Neutrophil (primary cell): ENCODE results near the gene TAF15.

ENCODE experiments used
- H3K27ac ChIP-seq: fragments of 200-600 bp; sonication (generic); 2 replicates; pipeline ENCODE4 v1.5.1; 2016; ENCODE audit warnings: mild to moderate bottlenecking, moderate library complexity
- H3K27me3 ChIP-seq: fragments of 200-600 bp; sonication (generic); 2 replicates; pipeline ENCODE4 v1.6.0; 2016; ENCODE audit warnings: mild to moderate bottlenecking
- H3K36me3 ChIP-seq: fragments of 200-600 bp; sonication (generic); 2 replicates; pipeline ENCODE4 v1.5.1; 2017
- H3K4me1 ChIP-seq, 2 experiments: fragments of 200-600 bp in 1 of 2; sonication (generic) in 1 of 2; 1 replicate in 1 of 2; 2 replicates in 1 of 2; pipeline versions ENCODE4 v1.5.1 to v1.6.1; 2013 to 2016; ENCODE audit warnings: low read depth in 1 of 2, low read length in 1 of 2, mild to moderate bottlenecking in 1 of 2, moderate library complexity in 1 of 2; ENCODE audit not compliant: control insufficient read depth in 1 of 2, insufficient read depth in 1 of 2
- H3K4me3 ChIP-seq, 2 experiments: fragments of 200-600 bp in 1 of 2; sonication (generic) in 1 of 2; 1 replicate in 1 of 2; 2 replicates in 1 of 2; pipeline ENCODE4 v1.5.1; 2013 to 2016; ENCODE audit warnings: low read depth in 1 of 2, low read length in 1 of 2, mild to moderate bottlenecking in 1 of 2, moderate library complexity in 1 of 2
- H3K9me3 ChIP-seq: fragments of 200-600 bp; sonication (generic); 2 replicates; pipeline ENCODE4 v1.5.1; 2016
- CTCF ChIP-seq: fragments of 200-600 bp; sonication (generic); IDR thresholded peaks from 2 replicates; pipeline ENCODE4 v1.5.1; 2016; ENCODE audit warnings: antibody characterized with exemption

The TAF15 gene

GRCh38 chr17:35856603-35857002 lies 47.3 kb downstream of the TAF15 start:
- Histone ChIP-seq H3K36me3 (peaks cover 6% of the 10 kb centered on the region), H3K4me1 (no peaks in the 10 kb centered on the region), H3K4me3 (no peak overlapping the region), H3K9me3 (no peaks in the 10 kb centered on the region), H3K27me3 (no peaks in the 10 kb centered on the region), H3K27ac (no peak overlapping the region)
- no peak for TF ChIP-seq CTCF

DNA sequence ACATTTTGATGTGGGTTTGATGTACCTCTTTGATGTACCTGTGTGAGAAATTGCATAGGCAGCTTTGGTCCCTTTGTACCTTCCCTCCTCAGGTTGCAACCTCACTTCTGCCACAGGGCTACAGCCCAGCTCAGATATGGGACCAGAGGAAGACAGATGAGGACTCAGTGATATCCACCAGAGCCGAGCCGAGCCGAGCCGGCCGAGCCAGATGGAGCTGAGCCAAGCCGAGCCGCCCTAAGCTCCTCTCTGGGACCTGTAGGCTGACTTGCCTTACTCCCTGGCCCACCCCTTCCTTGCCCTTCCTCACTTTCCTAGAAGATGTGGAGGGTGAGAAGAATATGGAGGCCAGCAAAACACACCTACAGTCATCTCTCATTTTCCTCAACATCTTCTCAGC lies 55.6 kb downstream of the TAF15 start:
- Histone ChIP-seq H3K27ac (no peak overlapping the region), H3K9me3 (no peaks in the 10 kb centered on the region), H3K4me3 (no peak overlapping the region), H3K36me3 (no peaks in the 10 kb centered on the region), H3K27me3 (no peaks in the 10 kb centered on the region), H3K4me1 (no peaks in the 10 kb centered on the region)
- TF ChIP-seq CTCF: no peak

- no peak for TF ChIP-seq CTCF
- H3K27ac ChIP-seq: no peak overlapping the region
- no peak overlapping the region for H3K4me3 ChIP-seq
- no peaks in the 10 kb centered on the region for H3K4me1 ChIP-seq
- H3K27me3 ChIP-seq: no peaks in the 10 kb centered on the region
- H3K36me3 ChIP-seq: no peaks in the 10 kb centered on the region
- H3K9me3 ChIP-seq: no peaks in the 10 kb centered on the region
Measured at GRCh38 chr17:35865412-35866340, 56.4 kb downstream of the TAF15 start.

DNA sequence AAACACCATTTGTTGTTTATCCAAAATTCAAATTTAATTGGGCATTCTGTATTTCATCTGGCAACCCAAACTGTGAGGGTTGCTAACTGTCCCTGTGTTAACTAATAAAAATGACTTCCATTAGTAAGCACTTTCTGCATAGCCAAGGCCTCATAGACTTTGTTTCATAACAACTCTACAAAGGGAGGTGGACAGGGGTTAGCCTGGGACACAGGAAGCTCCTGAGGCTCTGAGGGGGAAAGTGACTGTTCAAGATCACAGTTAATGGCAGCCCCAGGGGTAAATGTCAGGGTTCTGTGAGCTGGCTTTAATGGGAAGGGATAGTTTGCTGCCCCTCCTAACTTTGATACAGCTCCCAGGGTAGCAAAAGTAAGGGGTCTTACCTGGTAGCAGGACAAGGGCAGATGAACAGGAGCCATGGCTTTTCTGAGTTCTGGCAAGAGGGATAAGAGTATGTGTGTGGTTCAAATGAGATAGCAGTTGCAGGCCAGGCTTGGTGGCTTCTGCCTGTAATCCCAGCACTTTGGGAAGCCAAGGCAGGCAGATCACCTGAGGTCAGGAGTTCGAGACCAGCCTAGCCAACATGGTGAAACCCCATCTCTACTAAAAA lies 57.2 kb downstream of the TAF15 start:
- H3K27ac ChIP-seq: no peak overlapping the region
- H3K4me1 ChIP-seq: no peaks in the 10 kb centered on the region
- no peaks in the 10 kb centered on the region for H3K27me3 ChIP-seq
- no peak for TF ChIP-seq CTCF
- H3K36me3 ChIP-seq: no peaks in the 10 kb centered on the region
- H3K9me3 ChIP-seq: no peaks in the 10 kb centered on the region
- no peak overlapping the region for H3K4me3 ChIP-seq

- Histone ChIP-seq H3K9me3 (no peaks in the 10 kb centered on the region), H3K27ac (no peak overlapping the region), H3K36me3 (no peaks in the 10 kb centered on the region), H3K4me1 (no peaks in the 10 kb centered on the region), H3K27me3 (no peaks in the 10 kb centered on the region), H3K4me3 (no peak overlapping the region)
- no peak for TF ChIP-seq CTCF
Measured at GRCh38 chr17:35867574-35867973, 58.3 kb downstream of the TAF15 start.
